Neuron (in vitro differentiated cells): ENCODE results near the gene ARHGAP15.
A peak's percentile ranks its signal among the peaks of the same experiment; 100 is the strongest.

ENCODE experiments used
- H2AFZ ChIP-seq: one replicate; pipeline ENCODE4 v1.6.1; 2013; ENCODE audit warnings: low read depth, mild to moderate bottlenecking, inconsistent platforms, low read length, moderate library complexity
- H3K27me3 ChIP-seq: one replicate; pipeline ENCODE4 v1.6.1; 2013; ENCODE audit warnings: low read length; ENCODE audit not compliant: insufficient read depth
- H3K36me3 ChIP-seq: one replicate; pipeline ENCODE4 v1.6.1; 2013; ENCODE audit warnings: low read length; ENCODE audit not compliant: insufficient read depth
- H3K4me1 ChIP-seq: one replicate; pipeline ENCODE4 v1.6.1; 2013; ENCODE audit warnings: low read length; ENCODE audit not compliant: insufficient read depth
- H3K4me3 ChIP-seq: 2 replicates; pipeline ENCODE4 v1.5.1; 2013; ENCODE audit warnings: mild to moderate bottlenecking, low read length, moderate library complexity
- H3K9me3 ChIP-seq: one replicate; pipeline ENCODE4 v1.6.1; 2013; ENCODE audit warnings: low read length

Gene ARHGAP15

GRCh38 chr2:143467011-143467410, 337.8 kb downstream of the ARHGAP15 start:
- no peak overlapping the region for H3K4me3 ChIP-seq
- no peaks in the 10 kb centered on the region for H3K36me3 ChIP-seq
- peaks cover 3% of the 10 kb centered on the region for H3K4me1 ChIP-seq
- no peaks in the 10 kb centered on the region for H3K9me3 ChIP-seq
- no peak overlapping the region for H2AFZ ChIP-seq
- H3K27me3 ChIP-seq: no peaks in the 10 kb centered on the region

GRCh38 chr2:143468341-143468888, 339.2 kb downstream of the ARHGAP15 start:
- no peaks in the 10 kb centered on the region for H3K27me3 ChIP-seq
- peaks cover 3% of the 10 kb centered on the region for H3K4me1 ChIP-seq
- no peak overlapping the region for H3K4me3 ChIP-seq
- H3K36me3 ChIP-seq: no peaks in the 10 kb centered on the region
- no peak overlapping the region for H2AFZ ChIP-seq
- H3K9me3 ChIP-seq: no peaks in the 10 kb centered on the region

GRCh38 chr2:143469323-143469722, 340.1 kb downstream of the ARHGAP15 start:
- Histone ChIP-seq H3K4me1 (peaks cover 3% of the 10 kb centered on the region), H3K36me3 (no peaks in the 10 kb centered on the region), H3K4me3 (no peak overlapping the region), H3K27me3 (no peaks in the 10 kb centered on the region), H2AFZ (no peak overlapping the region), H3K9me3 (no peaks in the 10 kb centered on the region)

GRCh38 chr2:143471550-143471949, 342.3 kb downstream of the ARHGAP15 start:
- no peak overlapping the region for H2AFZ ChIP-seq
- H3K4me3 ChIP-seq: no peak overlapping the region
- H3K9me3 ChIP-seq: no peaks in the 10 kb centered on the region
- no peaks in the 10 kb centered on the region for H3K36me3 ChIP-seq
- no peaks in the 10 kb centered on the region for H3K4me1 ChIP-seq
- H3K27me3 ChIP-seq: no peaks in the 10 kb centered on the region

GRCh38 chr2:143473216-143473615, 344.0 kb downstream of the ARHGAP15 start:
- no peak overlapping the region for H3K4me3 ChIP-seq
- no peak overlapping the region for H2AFZ ChIP-seq
- H3K4me1 ChIP-seq: no peaks in the 10 kb centered on the region
- no peaks in the 10 kb centered on the region for H3K9me3 ChIP-seq
- H3K36me3 ChIP-seq: no peaks in the 10 kb centered on the region
- no peaks in the 10 kb centered on the region for H3K27me3 ChIP-seq

- Histone ChIP-seq H3K9me3 (no peaks in the 10 kb centered on the region), H3K4me3 (no peak overlapping the region), H3K36me3 (no peaks in the 10 kb centered on the region)
These were observed 344.6 kb downstream of the ARHGAP15 start for GRCh38 chr2:143473820-143474219.

GRCh38 chr2:143474586-143474985, 345.4 kb downstream of the ARHGAP15 start:
- Histone ChIP-seq H3K4me1 (no peaks in the 10 kb centered on the region), H3K9me3 (no peaks in the 10 kb centered on the region), H3K36me3 (no peaks in the 10 kb centered on the region), H3K4me3 (no peak overlapping the region), H2AFZ (no peak overlapping the region), H3K27me3 (no peaks in the 10 kb centered on the region)

More at GRCh38 chr2:143473820-143474219, 344.6 kb downstream of the ARHGAP15 start:
- H3K4me1 ChIP-seq: no peaks in the 10 kb centered on the region
- no peaks in the 10 kb centered on the region for H3K27me3 ChIP-seq
- H2AFZ ChIP-seq: no peak overlapping the region

- H3K36me3 ChIP-seq: no peaks in the 10 kb centered on the region
- no peaks in the 10 kb centered on the region for H3K9me3 ChIP-seq
- H3K4me1 ChIP-seq: no peaks in the 10 kb centered on the region
- H2AFZ ChIP-seq: no peak overlapping the region
- H3K4me3 ChIP-seq: no peak overlapping the region
- no peaks in the 10 kb centered on the region for H3K27me3 ChIP-seq
These were observed 346.0 kb downstream of the ARHGAP15 start for GRCh38 chr2:143475041-143475776.

- no peaks in the 10 kb centered on the region for H3K36me3 ChIP-seq
- no peaks in the 10 kb centered on the region for H3K4me1 ChIP-seq
- no peak overlapping the region for H3K4me3 ChIP-seq
- no peak overlapping the region for H2AFZ ChIP-seq
- no peaks in the 10 kb centered on the region for H3K9me3 ChIP-seq
- no peaks in the 10 kb centered on the region for H3K27me3 ChIP-seq
These were observed 347.3 kb downstream of the ARHGAP15 start for GRCh38 chr2:143476336-143477087.

GRCh38 chr2:143477714-143478443, 348.7 kb downstream of the ARHGAP15 start:
- Histone ChIP-seq H3K36me3 (no peaks in the 10 kb centered on the region), H3K4me3 (no peak overlapping the region), H3K27me3 (no peaks in the 10 kb centered on the region), H3K4me1 (peaks cover 5% of the 10 kb centered on the region), H2AFZ (no peak overlapping the region), H3K9me3 (no peaks in the 10 kb centered on the region)

GRCh38 chr2:143480086-143480485, 350.9 kb downstream of the ARHGAP15 start:
- no peak overlapping the region for H3K4me3 ChIP-seq
- no peaks in the 10 kb centered on the region for H3K36me3 ChIP-seq
- no peaks in the 10 kb centered on the region for H3K27me3 ChIP-seq
- H3K9me3 ChIP-seq: no peaks in the 10 kb centered on the region
- H3K4me1 ChIP-seq: peaks cover 5% of the 10 kb centered on the region
- no peak overlapping the region for H2AFZ ChIP-seq

GRCh38 chr2:143480601-143481236, 351.5 kb downstream of the ARHGAP15 start:
- Histone ChIP-seq H3K4me3 (no peak overlapping the region), H3K36me3 (no peaks in the 10 kb centered on the region), H2AFZ (peak overlapping the region; percentile 43), H3K4me1 (peaks cover 5% of the 10 kb centered on the region), H3K27me3 (no peaks in the 10 kb centered on the region), H3K9me3 (no peaks in the 10 kb centered on the region)
